Stromal cell of bone marrow (primary cell): ENCODE results near the gene NES.
"Not testable (repeated sequence)": the region's sequence is repeated elsewhere in the genome, so short reads cannot be mapped to it uniquely, and the experiment has no call there.

Experiments used
- DNase-seq: peaks from one replicate; pipeline ENCODE4 v3.0.0-alpha.2; 2012; ENCODE audit warnings: low read depth

The NES gene

DNA sequence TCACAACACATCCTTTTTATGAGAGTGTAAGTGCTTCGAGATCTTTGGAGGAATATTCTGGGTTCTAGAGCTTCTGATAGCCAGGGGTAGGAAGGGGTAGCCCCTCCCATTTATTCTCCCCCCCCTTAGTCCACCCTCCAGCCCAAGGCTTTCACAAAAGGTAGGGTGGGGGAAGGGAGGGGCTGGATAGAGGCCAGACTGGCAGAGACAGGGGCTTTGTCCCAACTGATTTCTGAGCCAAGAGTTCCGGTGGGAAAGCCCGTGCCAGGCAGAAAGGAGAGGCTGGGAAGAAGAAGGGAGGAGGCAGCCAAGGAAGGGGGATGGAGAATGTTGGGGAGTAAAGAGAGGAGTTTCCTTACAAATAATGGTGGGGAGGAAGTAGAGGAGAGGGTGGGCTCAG lies 32.2 kb downstream of the NES start:
- DNase-seq = no peak

DNA sequence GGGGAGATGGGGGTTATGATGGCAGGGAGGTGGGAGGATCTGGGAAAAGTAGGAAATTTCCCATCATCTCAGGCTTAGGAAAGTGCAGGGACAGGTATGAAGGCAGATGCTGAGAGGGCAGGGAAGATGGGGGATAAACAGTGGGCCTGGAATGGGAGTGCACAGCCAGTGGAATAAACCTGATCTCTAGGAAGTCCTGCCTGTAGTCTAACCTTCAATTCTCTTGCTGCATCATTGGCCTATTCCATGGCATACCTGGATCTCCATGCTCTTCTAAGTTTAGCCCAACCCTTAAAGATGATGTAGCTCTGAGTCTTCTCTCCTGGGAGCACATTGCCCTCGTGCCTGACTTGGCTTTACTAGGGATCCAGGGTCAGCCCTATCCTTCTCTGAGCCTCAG lies 32.6 kb downstream of the NES start:
- DNase-seq = no peak

DNA sequence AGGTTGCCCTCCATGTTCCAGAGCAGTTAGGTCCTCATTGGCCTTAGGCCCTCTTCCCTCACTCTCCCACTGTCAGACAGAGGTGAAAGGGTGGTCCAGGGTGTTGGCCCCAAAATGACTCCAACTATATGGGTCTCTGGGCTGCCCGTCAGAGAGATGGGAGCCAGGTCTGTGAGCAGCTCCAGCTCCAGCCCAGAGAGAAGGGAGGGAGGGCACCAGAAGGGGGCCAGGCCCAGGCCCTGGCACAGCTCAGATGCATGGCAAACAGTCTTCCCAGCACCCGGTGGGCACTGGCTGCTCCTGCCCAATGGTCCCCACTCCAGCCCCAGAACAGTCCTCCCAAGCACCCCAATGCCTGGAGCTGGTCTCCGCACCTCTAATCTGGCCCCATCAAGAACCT lies 33.1 kb downstream of the NES start:
- no peak for DNase-seq

DNA sequence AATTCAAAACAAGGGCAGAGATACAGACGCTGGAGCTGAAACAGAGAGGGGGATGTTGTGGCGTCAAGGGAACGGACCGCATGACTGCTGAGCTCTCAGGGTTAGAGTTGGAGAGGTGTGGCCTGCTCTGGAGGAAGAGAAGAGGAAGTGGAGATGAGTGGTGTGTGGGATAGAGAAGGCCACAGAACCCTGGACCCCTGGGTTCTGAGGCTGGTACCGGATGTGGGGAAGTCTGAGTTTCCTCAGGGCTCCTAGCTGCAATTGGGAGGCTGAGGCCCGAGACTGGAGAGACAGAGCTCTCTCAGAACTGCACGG lies 33.5 kb downstream of the NES start:
- no peak for DNase-seq

DNA sequence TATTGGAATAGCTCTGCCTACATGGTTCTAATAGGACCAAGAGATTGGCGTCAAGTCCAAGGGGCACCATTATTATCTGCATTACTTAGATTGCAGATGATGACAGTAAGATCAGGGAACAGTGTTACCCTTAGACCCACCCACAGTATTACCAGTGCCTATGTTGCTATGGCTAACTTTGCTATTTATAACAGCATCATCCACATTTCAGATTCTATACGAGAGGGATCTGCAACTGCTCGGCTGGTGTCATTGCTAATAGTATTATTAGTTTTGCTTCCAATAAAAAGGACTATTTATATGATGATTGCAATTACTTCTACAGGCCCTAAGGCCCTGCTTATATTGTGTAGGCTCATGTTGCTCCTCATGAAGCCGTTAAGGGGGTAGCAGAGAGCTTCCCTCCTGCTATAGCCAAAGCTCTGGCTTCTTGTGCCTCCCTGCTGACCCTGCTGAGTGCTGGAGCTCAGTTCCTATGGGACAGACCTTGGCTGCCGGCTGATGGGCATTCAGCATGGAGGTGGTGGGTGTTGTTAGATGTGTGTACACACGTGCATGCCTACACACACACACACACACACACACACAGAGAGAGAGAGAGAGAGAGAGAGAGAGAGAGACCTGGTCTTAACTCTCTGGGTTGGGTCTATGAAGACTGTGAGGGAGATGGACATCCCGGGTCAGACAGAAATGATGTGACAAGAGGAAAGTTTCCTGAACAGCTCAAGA lies 34.0 kb downstream of the NES start:
- DNase-seq = no peak

DNA sequence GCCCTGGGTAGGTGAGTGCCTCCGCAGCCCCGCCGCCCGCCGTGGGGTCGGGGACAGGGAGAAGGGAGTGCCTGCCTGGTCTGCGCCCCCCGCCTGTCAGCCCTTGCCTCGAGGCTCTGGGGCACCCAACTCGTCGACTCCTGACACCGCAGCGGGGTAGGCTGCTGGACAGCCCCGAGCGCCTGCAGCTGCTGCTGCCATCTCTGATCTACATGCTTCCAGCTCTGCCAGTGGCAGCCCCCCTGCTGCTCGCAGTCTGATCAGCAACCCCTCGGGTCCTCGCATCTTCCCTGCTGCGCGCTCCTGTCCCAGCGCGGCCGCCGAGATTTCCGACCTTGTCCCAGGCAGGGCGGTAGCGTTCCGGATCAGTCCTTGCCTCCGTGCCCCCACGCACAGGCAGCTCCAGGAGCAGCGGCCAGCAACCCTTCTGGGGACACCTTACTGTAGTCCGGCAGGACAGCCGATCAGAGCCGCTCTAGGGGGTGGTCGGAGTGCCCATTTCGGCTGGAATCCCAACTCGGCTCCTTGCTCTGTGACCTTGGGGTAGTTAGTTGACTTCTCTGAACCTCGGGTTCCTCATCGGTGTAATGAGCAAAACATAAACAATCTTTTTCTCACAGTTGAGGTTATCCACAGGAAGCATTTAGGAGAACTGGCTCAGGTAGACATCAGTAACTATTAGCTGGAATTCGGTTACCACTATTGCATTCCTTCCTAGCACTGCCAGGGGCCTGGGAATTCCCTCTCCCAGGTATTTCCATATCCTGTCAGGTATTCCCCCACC lies 34.8 kb downstream of the NES start:
- DNase-seq = no peak

DNA sequence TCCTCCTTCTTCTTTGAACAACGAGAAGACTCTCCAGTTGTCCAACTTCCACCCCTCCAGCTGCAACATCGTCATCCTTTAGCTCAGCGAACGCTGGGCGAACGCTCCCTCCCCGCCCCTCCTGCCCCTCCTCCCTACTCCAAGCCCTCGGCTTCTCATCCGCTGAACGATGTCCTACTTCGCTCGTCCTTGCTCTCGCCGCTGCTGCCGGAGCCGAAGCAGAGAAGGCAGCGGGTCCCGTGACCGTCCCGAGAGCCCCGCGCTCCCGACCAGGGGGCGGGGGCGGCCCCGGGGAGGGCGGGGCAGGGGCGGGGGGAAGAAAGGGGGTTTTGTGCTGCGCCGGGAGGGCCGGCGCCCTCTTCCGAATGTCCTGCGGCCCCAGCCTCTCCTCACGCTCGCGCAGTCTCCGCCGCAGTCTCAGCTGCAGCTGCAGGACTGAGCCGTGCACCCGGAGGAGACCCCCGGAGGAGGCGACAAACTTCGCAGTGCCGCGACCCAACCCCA lies 35.4 kb downstream of the NES start, which contains the start of gene BCAN:
BCAN (plus strand) TSS at position 357 of the 504 bp plus-strand sequence. CDS start 3,938 bp downstream, outside the sequence.
- DNase-seq = no peak

DNA sequence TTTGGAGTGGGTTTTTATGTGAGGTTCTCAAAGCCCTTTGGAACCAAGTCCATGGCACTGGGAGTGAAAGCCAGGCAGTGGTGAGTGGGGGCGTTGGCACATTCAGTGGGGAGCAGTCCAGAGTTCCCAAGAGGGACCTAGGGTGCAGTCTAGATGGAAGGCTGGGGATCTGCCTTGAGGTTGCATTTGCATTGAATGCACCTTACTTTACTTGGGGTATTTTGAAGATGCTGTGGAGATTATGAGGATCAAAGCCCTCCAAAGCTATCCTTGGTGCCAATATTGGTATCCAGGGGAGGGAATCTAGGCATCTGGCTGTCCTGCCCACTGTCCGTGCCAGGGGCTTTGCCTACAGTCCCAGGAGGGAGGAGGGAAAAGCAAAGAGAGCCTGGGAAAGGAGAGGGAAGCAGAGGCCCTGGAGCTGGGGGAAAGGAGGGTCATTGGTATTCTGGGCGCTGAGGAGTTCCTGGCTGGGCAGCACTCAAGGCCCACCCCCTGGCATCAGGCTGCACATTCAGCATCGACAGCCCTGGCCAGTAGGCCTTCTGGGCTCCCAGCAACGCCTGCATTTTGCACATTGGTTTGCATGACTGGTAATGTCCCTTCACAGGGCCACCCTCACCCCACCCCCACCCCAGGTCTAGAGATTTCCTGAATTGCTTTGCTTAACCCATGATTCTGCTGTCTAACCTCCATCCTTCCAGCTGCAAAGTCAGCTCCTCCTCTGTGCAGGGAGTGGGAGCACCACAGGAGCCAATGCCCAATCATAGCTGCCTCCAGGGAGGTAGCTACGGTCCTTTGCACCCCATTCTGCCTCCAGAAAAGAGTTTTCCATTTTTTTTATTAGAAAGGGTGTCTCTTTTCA lies 36.1 kb downstream of the NES start:
- no peak for DNase-seq

DNA sequence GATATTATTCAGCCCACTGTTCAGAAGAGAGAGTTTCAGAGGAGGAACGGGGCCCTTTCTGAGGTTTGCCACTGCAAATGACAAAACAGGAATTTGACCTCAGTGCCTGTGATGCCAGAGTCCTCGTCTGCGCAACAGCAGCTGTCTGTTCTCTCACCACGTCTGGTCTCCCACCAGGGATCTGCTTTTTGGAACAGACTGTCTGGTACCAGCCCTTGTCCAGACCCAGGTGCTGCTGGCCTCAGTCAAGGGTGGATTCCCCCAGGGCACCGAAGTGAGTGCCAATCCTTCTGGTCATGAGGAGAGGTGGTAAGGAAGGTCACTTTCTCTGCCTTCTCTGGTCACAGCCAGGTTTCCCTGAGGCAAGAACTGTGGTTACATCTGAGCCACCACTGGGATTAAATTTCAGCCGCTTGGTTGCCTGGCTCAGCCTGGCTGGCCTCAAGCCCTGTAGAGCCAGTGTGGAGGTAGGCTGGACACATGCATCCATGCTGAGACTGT lies 37.6 kb downstream of the NES start:
- DNase-seq = no peak

DNA sequence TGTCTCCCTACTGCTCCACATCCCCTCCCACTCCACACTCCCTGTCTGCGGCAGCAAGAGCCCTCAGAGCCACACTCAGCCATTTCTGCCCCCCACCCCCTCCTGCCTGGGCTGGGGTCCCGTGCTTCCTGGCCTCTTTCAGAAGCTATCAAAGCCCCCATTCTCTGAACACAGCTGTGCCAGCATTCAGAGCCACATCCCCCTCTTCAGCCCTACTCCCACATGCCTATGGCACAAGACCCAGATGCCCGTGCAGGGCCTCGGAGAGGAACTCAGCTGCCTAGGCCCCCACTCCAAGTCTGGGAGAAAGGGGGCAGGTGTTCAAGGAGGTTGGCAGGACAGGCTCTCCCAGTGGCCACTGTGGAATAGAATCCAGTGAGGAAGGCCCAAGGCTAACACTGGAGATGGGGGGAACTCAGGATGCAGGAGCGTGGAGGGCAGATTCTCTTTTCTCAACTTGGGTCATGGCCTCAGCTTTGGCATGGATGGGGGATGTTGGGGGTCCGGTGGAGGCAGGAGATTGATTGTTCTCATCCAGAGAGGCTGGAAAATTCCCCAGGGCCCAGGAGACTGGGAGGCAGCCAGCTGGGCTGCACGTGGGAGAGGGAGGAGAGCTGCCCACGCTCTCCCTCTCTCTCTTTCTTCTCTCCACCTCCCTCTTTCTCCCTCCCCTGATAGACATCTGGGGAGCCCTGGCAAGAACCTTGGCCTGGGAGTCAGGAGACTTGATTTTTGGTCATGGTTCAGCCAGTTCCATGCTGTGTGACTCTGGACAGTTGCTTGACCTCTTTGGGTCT lies 38.8 kb downstream of the NES start:
- no peak for DNase-seq

DNA sequence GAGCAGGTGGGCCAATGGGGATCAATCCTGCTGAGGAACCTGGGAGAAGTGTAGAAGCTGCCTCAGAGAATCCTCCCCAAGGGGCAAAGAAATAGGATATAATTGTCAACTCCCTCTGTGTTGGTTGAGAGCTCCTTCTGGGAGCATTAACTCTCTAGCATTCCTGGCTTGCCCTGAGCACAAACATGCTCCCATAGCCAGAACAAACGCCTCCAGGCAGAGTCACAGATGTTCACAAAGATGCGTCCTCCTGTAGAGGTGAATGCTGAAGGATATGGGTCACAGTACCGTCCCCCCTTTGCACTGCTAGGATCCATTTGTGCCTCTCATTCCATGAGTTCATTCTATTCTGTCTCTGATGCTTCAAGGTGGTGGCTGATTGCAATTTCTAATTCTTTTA lies 44.9 kb downstream of the NES start:
- no peak for DNase-seq

DNA sequence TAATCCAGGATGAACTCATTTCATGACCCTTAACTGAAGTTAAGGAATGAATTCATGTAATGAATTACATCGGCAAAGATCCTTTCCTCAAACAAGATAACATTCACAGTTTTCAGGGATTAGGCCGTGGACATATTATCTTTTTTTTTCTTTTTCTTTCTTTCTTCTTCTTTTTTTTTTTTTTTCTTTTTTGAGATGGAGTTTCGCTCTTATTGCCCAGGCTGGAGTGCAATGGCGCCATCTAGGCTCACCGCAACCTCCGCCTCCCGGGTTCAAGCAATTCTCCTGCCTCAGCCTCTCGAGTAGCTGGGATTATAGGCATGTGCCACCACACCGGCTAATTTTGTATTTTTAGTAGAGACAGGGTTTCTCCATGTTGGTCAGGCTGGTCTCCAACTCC lies 46.1 kb downstream of the NES start:
- not testable (repeated sequence) for DNase-seq

DNA sequence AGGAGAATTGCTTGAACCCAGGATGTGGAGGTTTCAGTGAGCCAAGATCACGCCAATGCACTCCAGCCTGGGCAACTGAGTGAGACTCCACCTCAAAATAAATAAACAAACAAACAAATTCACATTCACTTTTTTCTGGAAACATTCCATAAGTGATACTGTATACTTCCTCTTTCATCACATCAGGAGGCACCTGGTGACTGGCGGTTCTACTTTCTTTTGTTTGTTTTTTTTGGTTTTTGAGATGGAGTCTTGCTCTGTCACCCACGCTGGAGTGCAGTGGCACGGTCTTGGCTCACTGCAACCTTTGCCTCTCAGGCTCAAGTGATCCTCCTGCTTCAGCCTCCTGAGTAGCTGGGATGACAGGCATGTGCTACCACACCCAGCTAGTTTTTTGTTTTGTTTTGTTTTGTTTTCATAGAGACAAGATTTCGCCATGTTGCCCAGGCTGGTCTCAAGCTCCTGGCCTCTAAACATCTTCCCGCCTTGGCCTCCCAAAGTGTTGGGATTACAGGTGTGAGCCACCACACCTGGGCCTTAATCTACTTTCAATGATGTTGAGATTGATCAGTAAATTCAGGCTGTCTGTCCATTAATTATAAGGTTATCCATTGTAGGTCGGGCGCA lies 47.3 kb downstream of the NES start:
- no peak for DNase-seq

DNA sequence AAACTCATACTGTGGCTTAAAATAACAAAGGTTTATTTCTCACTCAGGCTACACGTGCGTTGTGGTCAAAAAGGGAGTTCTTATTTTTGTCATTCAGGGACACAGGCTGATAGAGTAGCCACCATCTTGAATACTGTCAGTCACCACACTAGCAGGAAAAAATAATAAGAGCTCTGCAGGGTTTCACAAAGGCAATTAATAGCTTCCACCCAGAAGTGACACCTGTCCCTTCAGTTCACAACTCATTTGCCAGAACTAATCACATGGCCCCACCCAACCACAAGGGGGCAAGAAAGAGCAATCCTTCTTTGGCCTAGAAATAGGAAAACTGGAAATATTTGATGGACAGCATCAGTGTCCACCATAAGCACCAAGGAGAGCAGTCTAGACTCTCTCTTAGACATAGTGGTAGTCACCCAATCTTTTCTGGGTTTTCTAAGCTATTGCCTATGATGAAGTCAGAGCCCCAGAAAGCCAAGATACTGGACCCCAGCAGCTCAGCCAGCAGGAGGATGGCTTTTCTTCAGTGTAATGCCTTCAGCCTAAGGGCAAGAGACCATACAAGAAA lies 49.8 kb downstream of the NES start:
- peak; percentile 28 for DNase-seq

DNA sequence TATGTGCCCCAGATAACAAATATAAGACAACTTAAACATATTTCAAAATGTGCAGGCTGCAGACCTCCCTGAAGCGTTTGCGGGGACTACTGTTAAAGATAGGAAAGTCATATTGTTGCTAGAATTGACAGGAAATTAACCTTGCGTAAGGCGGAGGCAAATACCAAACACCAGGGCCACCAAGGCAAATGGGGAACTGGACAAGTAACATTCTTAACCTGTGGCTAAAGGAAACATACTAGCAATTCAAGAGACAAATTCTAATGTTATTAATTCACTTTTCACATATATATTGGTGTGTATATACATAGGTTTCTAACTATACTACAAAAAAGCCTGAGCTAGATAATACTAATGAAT lies 51.1 kb downstream of the NES start:
- DNase-seq = no peak

DNA sequence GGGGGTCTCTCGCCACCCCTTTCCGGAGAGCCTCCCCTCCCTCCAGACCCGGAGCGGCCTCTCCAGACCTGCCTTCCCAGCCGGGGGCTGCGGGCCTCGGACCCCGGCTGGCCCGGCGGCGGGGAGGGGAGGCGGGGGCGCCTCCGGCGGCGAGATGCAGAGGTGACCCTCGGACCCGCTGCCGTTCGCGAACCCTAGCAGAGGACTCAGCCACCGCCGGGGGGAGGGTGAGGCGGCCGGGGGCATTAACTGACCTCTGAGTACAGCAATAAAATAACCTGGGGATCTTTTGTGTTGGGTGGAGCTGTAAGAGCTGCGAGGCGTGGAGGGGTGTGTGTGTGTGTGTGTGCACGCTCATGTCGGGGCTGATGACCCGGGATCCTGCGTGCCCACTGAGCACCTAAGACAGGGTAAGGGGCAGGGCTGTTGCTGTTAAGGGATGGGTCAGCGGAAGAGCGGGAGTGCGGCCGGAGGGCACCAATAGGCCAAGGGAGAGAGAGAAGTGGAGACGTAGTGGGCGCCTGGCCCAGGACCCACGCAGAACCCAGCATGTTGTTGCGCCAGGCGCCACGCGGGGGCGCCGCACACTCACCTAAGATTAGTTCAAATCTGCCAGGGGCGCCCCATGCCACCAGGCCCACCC lies 51.6 kb downstream of the NES start:
- DNase-seq = no peak

DNA sequence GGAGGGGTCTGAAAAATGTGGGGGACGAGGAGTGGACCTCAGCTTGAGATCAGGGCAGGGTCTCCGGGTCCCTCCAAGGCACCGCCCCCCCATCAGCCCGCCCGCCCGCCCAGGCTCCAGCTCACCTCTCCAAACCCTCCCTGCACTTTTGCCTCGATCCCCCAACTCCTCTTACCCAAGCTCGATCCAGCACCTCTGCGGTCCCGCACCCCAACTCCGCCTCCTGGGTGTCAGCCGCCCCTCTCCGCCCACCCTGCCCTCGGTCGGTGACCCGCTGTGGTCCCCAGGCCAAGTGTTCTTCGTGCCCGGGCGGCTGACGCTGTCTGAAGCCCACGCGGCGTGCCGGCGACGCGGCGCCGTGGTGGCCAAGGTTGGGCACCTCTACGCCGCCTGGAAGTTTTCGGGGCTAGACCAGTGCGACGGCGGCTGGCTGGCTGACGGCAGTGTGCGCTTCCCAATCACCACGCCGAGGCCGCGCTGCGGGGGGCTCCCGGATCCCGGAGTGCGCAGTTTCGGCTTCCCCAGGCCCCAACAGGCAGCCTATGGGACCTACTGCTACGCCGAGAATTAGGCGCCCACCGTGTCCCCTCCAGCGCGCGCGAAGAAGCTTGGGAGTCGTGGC lies 52.3 kb downstream of the NES start:
- no peak for DNase-seq

DNA sequence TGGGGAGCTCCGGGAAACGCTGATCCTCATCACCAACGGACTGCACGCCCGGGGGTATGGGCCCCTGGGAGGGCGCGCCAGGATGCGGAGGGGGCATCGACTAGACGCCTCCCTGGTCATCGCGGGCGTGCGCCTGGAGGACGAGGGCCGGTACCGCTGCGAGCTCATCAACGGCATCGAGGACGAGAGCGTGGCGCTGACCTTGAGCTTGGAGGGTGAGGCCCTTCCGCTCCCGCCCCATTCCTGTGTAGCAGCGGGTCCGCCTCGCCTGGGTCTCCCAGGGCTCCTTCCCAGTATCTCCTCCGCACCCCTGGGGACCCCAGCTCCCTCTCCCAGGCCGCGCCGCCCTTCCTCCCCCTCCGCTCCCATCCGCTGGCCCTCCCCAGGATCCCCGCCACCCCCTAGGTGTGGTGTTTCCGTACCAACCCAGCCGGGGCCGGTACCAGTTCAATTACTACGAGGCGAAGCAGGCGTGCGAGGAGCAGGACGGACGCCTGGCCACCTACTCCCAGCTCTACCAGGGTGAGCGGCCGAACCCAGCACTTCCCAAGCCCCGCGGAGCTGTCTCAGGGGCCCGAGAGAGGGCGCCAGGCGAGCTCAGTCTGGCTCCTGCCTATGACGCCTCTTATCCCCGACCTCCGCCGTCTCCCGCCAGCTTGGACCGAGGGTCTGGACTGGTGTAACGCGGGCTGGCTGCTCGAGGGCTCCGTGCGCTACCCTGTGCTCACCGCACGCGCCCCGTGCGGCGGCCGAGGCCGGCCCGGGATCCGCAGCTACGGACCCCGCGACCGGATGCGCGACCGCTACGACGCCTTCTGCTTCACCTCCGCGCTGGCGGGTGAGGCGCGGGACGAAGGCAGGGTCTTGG lies 53.0 kb downstream of the NES start:
- DNase-seq = no peak
